ENCODE data around the gene MAST1. TPM values are rescaled to one million over a fixed set of nuclear protein-coding genes. Genes with fewer than 3 reads are reported as not detected.

Gene MAST1
- total RNA-seq, 2 donors from 2014 or later: not detected

DNA sequence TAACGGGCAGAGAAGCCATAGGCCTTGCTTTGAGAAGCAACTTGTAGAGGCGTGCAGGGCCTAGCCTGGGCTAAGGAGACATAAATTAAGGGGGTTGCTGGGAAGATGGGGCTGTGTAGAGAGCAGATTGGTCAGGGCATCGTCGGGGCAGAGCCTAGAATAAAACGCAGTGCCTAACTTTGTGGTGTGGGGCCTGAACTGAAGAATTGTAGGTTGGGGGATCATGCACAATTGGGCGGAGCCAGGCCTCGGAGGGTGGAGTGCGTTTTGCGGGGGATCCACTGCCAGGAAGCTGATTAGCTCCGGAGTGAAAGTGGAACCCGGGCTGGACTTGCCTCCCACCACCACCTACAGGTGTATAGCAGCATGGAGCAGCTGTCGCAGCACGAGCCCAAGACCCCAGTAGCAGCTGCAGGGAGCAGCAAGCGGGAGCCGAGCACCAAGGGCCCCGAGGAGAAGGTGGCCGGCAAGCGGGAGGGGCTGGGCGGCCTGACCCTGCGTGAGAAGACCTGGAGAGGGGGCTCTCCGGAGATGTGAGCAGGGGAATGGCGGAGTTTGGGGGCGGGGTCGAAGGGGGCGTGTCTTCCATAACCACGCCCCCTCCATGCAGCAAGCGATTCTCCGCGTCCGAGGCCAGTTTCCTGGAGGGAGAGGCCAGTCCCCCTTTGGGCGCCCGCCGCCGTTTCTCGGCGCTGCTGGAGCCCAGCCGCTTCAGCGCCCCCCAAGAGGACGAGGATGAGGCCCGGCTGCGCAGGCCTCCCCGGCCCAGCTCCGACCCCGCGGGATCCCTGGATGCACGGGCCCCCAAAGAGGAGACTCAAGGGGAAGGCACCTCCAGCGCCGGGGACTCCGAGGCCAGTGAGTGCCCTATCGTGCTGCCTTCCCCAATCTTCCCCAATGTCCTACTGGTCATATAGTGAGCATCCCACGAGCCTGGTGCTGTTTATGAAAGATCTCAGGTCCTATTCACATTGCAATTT lies 29.1 kb downstream of the MAST1 start:
- no peaks in the 10 kb centered on the region for H3K36me3 ChIP-seq
- H3K4me1 ChIP-seq: peaks cover 0 to 6% of the 10 kb centered on the region in 2 donors
- H3K4me3 ChIP-seq: peak overlapping the region in 1 of 2 donors; percentile 46
- no peaks in the 10 kb centered on the region for H3K9me3 ChIP-seq
- no peak overlapping the region for H3K27ac ChIP-seq
- no peaks in the 10 kb centered on the region for H3K27me3 ChIP-seq
- DNase-seq (ENCODE audit: low spot score): no peak
- TF ChIP-seq CTCF (IDR thresholded peaks at IDR 0.05): no peak

DNA sequence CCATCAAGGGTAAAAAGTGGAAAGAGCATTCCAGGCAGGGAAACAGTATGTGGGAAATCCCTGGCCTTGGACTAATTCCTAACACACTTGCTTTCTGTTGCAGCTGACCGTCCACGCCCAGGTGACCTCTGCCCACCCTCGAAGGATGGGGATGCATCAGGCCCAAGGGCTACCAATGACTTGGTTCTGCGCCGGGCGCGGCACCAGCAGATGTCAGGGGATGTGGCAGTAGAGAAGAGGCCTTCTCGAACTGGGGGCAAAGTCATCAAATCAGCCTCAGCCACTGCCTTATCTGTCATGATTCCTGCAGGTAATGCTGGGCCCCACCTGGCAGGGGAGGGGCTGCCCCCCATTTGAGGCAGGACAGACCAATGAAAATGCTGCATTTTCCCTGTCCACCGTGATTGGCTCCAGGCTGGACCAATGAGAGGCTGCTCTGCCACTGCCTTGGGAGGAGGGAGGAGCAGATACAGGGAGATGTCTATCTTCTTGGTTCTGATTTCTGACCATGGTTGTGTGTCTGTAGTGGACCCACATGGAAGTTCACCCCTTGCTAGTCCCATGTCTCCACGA lies 30.3 kb downstream of the MAST1 start:
- Histone ChIP-seq H3K9me3 (no peaks in the 10 kb centered on the region), H3K27ac (no peak overlapping the region), H3K36me3 (no peaks in the 10 kb centered on the region), H3K4me3 (no peak overlapping the region), H3K4me1 (peaks cover 0 to 12% of the 10 kb centered on the region in 2 donors), H3K27me3 (no peaks in the 10 kb centered on the region)
- no peak for DNase-seq (ENCODE audit: low spot score)
- TF ChIP-seq CTCF (IDR thresholded peaks at IDR 0.05): no peak

DNA sequence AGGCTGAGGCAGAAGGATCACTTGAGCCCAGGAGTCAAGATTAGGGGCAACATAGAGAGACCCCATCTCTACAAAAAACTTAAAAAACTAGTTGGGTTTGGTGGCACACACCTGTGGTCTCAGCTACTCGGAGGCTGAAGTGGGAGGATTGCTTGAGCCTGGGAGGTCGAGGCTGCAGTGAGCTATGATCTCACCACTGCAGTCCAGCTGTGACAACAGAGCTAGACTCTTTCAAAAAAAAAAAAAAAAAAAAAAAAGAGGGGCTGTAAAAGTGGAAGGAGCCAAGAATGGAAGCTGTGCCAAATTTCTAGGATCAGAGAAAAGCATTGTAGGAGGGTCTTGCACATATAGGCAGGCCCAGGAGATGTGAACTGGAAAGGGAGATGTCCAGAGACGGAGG lies 33.4 kb downstream of the MAST1 start:
- H3K27ac ChIP-seq: no peak overlapping the region
- H3K4me3 ChIP-seq: no peak overlapping the region
- no peak for DNase-seq (ENCODE audit: low spot score)

DNA sequence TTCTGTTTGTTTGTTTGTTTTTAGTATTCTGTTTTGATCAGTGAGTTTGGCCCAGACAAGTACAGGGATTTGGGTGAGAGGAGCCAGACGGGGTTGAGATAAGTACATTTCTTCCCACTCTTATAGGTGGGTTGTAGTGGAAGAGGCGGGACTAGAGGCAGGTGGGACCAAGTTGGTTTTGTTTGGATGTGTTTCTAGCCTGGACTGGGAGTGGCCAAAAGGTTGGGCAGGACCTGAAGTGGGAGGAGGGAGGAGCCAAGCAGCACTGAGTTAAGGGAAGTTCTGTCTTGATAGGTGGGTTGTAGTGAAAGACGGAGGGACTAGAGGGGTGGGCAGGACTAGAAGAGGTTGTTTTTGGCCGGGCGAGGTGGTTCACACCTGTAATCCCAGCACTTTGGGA lies 33.9 kb downstream of the MAST1 start:
- H3K27ac ChIP-seq: no peak overlapping the region
- H3K27me3 ChIP-seq: no peaks in the 10 kb centered on the region
- H3K4me1 ChIP-seq: peaks cover 0 to 16% of the 10 kb centered on the region in 2 donors
- H3K36me3 ChIP-seq: peaks cover 4% of the 10 kb centered on the region
- no peak for TF ChIP-seq CTCF (IDR thresholded peaks at IDR 0.05)
- no peaks in the 10 kb centered on the region for H3K9me3 ChIP-seq
- no peak overlapping the region for H3K4me3 ChIP-seq
- no peak for DNase-seq (ENCODE audit: low spot score)

More for the DNA sequence above, 33.4 kb downstream of the MAST1 start:
- Histone ChIP-seq H3K4me1 (peaks cover 0 to 16% of the 10 kb centered on the region in 2 donors), H3K9me3 (no peaks in the 10 kb centered on the region), H3K36me3 (no peaks in the 10 kb centered on the region), H3K27me3 (no peaks in the 10 kb centered on the region)
- no peak for TF ChIP-seq CTCF (IDR thresholded peaks at IDR 0.05)

- H3K4me1 ChIP-seq: peaks cover 0 to 10% of the 10 kb centered on the region in 2 donors
- no peak overlapping the region for H3K27ac ChIP-seq
- TF ChIP-seq CTCF (IDR thresholded peaks at IDR 0.05): no peak
- H3K27me3 ChIP-seq: no peaks in the 10 kb centered on the region
- H3K36me3 ChIP-seq: peaks cover 14% of the 10 kb centered on the region
- DNase-seq (ENCODE audit: low spot score): no peak
- H3K4me3 ChIP-seq: peak overlapping the region; percentile 9 to 39
- H3K9me3 ChIP-seq: no peaks in the 10 kb centered on the region
These were observed 34.9 kb downstream of the MAST1 start for GRCh38 chr19:12872941-12873890.
